ENCODE results near the gene PLEKHA6.

Gene PLEKHA6

GRCh38 chr1:204262506-204263253 lies 97.0 kb downstream of the PLEKHA6 start:
- DNase-seq (ENCODE audit: low read depth): no peak

- peak; percentile 66 for DNase-seq (ENCODE audit: low read depth)
Measured at GRCh38 chr1:204261746-204262505, 97.8 kb downstream of the PLEKHA6 start.

- DNase-seq (ENCODE audit: low read depth): no peak
Measured at GRCh38 chr1:204261266-204261665, 98.5 kb downstream of the PLEKHA6 start.

GRCh38 chr1:204260601-204261197 lies 99.0 kb downstream of the PLEKHA6 start:
- no peak for DNase-seq (ENCODE audit: low read depth)

- no peak for DNase-seq (ENCODE audit: low read depth)
Measured at GRCh38 chr1:204259782-204260181, 99.9 kb downstream of the PLEKHA6 start.

- DNase-seq (ENCODE audit: low read depth): no peak
Measured at GRCh38 chr1:204259196-204259595, 100.5 kb downstream of the PLEKHA6 start.

- no peak for DNase-seq (ENCODE audit: low read depth)
Measured at GRCh38 chr1:204258213-204259115, 101.3 kb downstream of the PLEKHA6 start.

GRCh38 chr1:204257446-204257845 lies 102.3 kb downstream of the PLEKHA6 start:
- DNase-seq (ENCODE audit: low read depth): no peak

- DNase-seq (ENCODE audit: low read depth): no peak
Measured at GRCh38 chr1:204256531-204256930, 103.2 kb downstream of the PLEKHA6 start.

GRCh38 chr1:204255966-204256365 lies 103.8 kb downstream of the PLEKHA6 start:
- peak; percentile 38 for DNase-seq (ENCODE audit: low read depth)

GRCh38 chr1:204255225-204255624 lies 104.5 kb downstream of the PLEKHA6 start:
- no peak for DNase-seq (ENCODE audit: low read depth)

GRCh38 chr1:204254031-204254661 lies 105.6 kb downstream of the PLEKHA6 start:
- DNase-seq (ENCODE audit: low read depth): peak; percentile 68

- DNase-seq (ENCODE audit: low read depth): no peak
Measured at GRCh38 chr1:204251926-204252689, 107.6 kb downstream of the PLEKHA6 start.

- DNase-seq (ENCODE audit: low read depth): no peak
Measured at GRCh38 chr1:204251286-204251685, 108.4 kb downstream of the PLEKHA6 start.

GRCh38 chr1:204250428-204251030 lies 109.2 kb downstream of the PLEKHA6 start:
- DNase-seq (ENCODE audit: low read depth): peak; percentile 12

- no peak for DNase-seq (ENCODE audit: low read depth)
Measured at GRCh38 chr1:204249736-204250427, 109.8 kb downstream of the PLEKHA6 start.

GRCh38 chr1:204248954-204249353 lies 110.8 kb downstream of the PLEKHA6 start:
- DNase-seq (ENCODE audit: low read depth): no peak

GRCh38 chr1:204246876-204247275 lies 112.9 kb downstream of the PLEKHA6 start:
- DNase-seq (ENCODE audit: low read depth): no peak

- no peak for DNase-seq (ENCODE audit: low read depth)
Measured at GRCh38 chr1:204242920-204243319, 116.8 kb downstream of the PLEKHA6 start.

GRCh38 chr1:204241914-204242313 lies 117.8 kb downstream of the PLEKHA6 start:
- DNase-seq (ENCODE audit: low read depth): no peak
